DMS153 treated with DMSO at 0.1 percent for 48 hours (cell line): Measurements from ENCODE around the gene GTF2I.
"Not testable (repeated sequence)": the region's sequence is repeated elsewhere in the genome, so short reads cannot be mapped to it uniquely, and the experiment has no call there.

Experiments
- DNase-seq: peaks from one replicate; lab custom pipeline; 2025; ENCODE audit not compliant: unreplicated experiment; lab: John Stamatoyannopoulos, UW

GTF2I gene

DNA sequence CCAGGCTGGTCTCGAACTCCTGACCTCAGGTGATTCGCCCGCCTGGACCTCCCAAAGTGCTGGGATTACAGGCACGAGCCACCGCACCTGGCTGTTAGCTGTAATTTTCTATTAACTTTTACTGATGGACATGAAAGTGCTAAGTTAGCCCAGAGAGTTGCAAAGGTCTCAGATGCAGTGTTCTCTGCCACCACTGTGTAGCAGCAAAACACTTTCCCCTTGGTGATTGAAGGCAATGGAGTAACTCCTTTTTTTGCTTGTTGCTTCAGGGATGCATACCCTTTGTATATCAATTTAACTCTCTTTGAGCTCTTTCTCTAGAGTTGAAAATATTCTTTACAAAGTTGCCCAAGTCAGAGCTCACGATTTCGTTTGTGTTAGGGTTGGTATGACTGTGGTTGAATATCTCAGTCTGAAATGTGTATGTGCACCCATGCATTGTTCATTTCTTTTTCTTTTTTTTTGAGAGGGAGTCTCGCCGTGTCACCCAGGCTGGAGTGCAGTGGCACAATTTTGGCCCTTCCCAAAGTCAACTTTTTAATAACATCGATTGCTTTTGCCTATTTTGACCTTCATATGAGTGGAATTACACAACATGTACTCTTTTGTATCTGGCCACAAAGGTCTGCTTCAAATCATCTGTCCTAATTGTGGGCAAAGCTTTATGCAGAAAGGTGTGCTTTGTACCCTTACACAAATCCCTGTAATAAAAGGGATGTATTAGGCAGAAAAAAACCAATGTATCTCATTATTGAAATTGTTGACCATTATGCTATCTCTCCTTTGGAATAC is 52.6 kb downstream of the GTF2I start:
- no peak for DNase-seq

DNA sequence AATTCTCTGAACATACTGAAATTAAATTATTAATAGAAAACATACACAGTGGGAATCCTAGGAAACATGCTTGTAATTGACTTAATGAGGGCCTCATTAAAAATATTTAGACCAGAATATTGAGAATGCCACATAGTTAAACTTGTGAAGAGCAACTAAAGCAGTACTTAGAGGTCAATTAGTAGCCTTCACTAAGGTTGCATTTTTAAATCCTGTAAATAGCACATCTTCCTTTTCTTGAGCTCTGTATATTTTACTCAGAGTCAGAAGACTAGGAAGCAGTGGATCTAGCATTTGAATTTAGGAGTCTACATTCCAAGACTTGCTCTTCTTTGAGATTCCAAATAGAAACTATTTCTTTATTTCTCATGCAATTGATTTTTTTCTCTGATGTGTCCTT is 56.0 kb downstream of the GTF2I start:
- DNase-seq, result no peak

DNA sequence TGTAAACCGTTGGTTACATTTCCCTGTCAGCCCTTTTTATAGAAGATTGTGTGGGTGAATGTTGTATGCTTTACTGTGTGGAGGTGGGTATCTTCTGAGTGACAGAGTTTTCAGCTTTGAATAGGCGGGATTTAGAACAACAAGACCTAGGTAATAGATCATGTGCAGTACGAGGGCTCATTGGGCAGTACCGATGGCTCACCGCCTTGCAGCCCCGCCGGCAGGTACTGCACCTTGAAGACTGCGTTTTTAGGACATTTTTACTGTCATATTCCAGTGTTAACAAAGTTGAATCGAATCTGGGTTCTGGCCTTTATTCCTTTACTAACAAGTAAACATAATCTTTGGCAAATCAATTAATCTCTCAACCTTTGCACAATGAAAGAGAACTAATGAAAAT is 60.4 kb downstream of the GTF2I start:
- no peak for DNase-seq

DNA sequence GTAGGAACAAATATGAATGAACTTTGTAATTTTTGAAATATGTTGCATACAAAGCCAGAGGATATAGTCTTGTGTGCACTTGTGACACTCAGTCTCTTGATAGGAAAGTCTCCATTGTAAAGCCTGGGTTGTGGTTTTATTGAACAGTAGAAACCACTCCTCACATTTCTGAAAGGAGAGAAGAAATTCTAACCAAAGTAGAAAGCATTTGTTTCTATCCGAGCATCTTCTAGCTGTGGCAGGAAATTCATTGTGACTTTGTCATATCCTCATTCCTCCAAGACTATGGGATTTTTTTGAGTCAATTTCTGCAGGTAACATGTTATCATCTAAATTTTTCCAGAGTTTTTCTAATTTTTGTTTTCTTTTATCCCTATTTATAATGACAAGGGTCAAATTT is 60.8 kb downstream of the GTF2I start:
- no peak for DNase-seq

DNA sequence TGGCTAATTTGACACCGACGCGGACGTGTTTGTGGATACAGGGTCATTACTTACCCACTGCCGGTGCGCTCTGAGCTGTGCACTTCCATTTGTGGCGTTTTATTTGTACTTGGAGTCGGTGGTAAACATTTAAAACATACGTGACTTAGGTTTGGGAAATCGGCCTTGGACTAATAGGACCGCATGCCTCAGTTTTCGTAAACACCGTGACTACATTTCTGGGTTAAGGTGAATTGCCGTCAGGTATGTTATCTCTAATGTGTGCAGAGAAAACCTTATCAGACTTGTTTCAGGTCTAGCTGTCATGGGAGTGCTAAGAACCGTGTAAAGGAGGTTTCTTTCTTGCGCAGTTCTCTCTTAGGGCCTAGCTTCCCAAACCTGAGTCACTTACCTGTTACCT is 64.6 kb downstream of the GTF2I start:
- no peak for DNase-seq

DNA sequence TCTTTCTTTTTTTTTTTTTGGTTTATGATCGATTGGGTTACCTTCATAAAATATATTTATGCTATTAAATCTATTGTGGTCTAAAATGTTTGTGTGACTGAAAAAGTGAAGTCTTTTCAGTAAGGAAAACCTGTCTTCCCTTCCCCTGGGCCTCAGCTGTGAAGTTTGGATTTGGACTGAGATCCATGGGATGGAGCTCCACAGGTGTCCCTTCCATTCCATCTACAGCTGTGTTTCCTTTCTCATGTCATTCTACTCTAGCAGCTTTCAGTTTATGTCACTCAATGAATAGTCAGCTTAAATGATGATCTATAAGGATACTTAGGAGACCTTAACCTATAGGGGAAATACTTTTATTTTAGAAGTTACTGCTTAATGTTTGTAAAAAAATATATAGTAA is 68.3 kb downstream of the GTF2I start:
- DNase-seq, result no peak

DNA sequence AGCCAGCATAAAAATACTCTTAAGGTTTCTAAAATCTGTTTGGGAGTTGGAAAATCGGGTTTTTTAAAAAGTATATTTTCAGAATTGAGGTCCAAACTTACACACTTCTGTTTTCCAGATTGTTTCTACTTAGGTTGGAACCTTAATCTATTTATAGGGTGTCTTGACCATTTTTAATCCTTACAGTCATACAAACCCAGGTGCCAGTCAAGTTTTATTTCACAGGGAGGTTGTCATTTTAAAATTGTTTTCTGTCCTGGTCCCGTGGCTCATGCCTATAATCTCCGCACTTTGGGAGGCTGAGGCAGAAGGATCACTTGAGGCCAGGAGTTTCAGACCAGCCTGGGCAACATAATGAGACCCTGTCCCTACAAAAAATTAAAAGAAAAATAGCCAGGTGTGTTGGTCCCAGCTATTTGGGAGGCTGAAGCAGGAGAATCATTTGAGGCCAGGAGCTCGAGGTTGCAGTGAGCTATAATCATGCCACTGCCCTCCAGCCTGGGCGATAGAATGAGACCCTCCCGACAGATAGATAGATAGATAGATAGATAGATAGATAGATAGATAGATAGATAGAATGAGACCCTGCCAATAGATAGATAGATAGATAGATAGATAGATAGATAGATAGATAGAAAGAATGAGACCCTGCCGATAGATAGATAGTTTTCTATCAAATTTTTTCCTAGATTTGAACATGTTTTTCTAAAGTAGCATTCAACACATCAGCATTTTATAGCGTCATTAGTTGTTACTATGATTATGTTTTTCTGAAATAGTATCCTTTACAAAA is 69.0 kb downstream of the GTF2I start:
- no peak for DNase-seq

DNA sequence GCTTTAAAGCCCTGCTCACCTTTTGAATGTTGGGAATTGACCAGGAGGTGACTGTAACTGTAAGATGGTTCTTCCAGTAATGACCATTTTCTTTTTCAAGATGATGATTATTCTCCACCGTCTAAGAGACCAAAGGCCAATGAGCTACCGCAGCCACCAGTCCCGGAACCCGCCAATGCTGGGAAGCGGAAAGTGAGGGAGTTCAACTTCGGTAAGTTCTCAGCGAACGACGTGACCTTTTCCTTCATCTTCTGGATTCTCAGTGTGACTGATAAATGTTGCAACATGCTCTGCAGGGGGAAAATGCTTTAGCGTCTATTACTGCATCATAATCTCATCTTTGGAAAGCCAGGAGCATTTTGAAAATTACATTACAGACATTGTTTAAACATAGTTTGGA is 71.2 kb downstream of the GTF2I start:
- not testable (repeated sequence) for DNase-seq

DNA sequence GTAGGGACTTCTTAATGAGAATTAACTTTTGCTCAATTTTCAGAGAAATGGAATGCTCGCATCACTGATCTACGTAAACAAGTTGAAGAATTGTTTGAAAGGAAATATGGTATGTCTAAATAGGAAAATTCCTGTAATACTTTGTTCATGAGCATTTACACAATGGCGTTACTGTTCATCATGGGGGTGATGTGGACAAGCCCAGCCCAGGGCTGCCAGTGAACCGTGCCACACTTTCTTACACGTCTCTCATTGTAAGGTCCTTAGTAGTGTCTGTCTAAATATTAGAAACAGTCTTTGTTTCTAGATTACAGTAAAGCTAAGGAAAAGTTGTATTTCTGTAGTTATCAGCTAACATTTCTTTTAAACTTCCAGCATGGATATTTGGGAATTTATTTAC is 72.7 kb downstream of the GTF2I start:
- not testable (repeated sequence) for DNase-seq

DNA sequence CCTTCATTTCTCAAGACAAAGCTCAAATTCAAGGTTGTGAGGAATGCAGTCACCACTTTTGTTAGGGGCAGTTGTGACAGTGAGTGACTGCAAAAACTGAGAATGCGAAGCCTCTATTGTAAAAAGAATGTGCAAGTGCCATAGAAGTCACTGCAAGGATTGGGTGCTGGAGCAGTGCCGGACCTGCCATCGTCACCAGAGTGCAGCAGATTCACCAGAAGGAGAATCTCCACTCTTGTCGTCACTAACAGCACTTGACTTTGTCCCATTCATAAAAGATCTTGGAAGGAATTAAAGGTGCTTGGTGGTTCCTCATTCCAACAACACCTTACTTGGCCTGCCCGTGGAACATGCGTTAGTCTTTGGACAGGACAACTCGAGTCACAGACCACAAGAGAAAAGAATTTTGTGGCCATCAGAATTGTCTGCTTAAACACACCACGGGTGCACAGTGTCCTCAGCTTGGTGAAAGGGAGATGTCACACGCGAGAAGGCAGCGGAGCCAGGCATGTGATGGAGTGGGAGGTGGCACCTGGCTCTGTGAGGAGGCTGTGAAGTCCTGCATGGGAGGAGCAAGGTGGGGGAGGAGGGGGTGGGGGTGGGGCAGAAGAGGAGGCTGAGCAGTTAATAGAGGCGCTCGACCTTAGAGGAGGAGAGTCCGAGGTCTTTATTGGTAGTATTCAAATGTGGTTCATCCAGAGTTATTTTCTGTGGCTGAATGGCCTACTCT is 82.6 kb downstream of the GTF2I start:
- not testable (repeated sequence) for DNase-seq

DNA sequence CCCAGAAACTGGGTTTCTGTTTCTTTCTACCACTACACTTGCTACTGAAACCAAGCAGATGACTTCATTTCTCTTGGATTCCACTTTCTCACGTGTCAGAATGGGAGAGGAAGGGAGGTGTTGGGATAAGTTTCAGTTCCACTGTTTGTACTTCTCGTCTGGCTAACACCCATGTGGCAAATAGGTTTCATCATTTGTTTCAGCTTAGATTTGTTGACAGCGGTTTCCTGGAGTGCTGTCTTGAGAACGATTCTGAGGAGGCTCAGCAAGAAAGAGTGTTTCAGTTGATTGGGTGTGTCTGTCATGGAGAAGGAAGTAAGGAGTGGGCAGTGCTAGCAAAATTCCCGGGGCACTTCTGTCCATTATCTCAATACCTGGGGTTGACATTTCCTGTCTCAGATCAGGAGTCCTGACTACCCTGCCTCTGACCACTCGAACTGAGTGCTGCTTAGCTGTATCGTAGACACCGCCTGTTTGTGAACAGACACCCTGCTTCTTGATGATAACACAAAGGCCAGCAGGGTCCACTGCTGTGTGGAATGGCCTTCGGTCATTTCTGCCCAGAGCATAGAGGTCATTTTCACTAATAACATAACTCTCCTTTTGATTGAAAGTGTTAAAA is 86.5 kb downstream of the GTF2I start:
- DNase-seq, result not testable (repeated sequence)

DNA sequence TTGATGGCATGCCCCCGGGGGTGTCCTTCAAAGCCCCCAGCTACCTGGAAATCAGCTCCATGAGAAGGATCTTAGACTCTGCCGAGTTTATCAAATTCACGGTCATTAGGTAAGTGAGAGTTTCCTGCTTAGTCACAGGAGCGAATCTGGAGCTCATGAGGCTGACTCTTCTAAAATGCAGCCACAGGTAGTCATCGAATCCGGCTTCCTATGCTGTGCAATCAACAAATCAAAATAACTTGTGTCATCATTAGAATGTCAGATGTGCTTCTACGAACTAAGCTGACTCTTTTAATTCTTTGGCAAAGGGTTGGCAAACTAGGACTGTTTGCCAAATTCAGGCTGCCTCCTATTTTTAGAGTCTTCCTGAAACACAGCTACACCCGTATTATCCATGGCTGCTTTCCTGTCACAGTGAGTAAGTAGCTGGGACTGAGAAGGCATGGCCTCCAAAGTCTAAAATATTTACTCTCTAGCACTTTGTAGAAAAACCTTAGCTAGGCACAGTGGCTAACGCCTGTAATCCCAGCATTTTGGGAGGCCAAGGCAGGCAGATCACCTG is 96.5 kb downstream of the GTF2I start:
- not testable (repeated sequence) for DNase-seq

DNA sequence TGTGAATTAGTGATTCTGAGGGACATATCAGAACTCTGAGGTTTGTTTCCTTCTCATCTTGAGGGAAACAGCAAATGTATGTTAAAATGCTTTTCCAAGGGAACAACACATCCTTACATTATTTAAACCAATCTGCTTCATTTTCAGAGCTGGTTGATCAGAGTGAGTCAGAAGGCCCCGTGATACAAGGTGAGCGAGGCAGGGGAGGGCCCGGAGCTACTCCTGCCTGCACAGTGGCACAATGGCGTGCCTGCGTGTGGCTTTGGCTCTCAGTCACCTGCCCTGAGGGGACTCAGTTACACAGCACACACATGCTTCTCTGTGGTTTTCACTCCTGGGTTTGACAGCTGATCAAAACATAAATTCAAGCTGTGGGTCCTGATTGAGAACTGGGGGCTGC is 99.2 kb downstream of the GTF2I start:
- not testable (repeated sequence) for DNase-seq

DNA sequence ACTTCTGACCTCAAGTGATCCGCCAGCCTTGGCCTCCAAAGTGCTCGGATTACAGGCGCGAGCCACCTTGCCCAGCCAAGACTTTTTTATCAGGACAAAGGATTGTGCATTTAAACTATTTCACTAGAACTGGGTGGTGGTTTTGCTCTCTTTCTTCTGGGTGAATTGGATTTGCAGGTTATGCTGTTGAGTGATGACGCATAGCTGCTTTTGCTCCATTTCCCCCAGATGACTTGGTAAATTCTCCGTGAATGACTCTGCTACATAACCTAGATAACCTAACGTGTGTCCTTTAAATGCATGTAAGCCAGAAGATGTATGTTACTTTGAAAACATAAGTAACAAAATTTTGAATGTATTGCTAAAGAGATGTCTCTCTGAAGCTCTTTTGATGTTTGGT is 100.8 kb downstream of the GTF2I start:
- not testable (repeated sequence) for DNase-seq

DNA sequence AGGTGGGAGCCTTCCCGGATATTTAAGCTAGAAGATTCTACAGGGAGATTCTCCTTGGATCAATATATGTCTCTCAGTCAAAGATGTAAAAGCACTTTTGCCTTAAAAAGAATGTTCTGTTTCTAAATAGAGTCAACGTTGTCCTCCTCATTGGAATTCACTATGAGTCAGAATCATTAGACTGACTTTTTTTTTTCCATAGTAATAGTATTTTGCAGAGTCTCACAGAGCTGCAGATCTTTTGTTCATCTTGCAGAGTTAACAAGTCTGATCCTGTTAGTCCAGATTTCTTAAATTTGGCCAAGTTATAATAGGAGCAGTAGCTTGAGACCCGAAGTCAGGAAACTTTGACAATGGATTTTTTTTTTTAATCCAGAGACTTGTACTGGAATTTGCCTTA is 101.5 kb downstream of the GTF2I start:
- DNase-seq, result not testable (repeated sequence)

DNA sequence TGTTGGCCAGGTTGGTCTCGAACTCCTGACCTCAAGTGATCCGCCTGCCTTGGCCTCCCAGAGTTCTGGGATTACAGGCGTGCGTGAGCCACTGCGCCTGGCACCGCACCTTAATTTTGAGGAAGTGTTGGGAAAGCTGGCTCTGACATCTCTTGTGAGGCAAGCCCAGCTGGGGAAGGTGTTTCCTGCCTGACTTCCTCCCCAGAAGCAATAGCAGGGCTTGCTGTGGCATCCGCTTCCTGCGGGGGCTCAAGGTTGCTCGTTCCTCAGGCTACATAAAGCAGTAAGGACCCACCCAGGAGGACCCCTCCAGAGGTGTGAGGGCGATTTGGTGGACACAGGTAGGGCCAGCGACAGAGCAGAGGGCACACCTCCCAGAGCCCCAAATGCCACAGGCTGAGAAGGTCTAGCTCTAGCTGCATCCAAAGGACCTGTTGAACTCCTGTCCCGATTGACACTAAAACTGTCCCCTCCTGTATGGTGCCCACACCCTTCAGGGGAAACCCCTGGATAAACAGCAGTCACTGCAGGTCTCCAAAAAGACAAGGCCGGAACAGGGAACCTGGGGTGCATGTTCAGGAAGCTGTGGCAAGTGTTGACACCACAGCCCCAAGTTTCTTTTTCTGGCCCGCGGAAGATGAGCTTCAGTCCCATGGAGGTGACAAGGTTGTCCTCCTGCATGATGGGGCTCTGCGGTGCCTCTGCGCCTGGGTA is 107.8 kb downstream of the GTF2I start:
- not testable (repeated sequence) for DNase-seq

DNA sequence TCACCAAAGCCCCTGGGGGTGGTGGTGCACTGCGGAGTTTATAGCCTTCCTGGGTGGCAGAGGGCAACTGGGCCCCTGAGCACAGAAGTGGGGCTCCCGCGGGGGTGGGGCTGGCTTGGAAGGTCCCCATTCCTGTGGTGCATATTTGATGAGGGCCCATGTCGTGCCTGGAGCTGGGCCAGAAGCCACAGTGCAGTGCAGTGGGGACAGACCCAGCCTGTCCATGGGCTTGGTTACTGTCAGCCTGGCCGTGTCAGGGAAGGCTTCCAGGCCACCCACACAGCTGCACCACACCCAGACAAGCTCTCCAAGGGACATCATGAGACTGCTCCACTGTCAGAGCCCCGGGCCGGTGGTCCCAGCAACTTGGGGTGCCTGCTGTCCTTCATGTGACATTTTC is 109.0 kb downstream of the GTF2I start:
- DNase-seq, result not testable (repeated sequence)

DNA sequence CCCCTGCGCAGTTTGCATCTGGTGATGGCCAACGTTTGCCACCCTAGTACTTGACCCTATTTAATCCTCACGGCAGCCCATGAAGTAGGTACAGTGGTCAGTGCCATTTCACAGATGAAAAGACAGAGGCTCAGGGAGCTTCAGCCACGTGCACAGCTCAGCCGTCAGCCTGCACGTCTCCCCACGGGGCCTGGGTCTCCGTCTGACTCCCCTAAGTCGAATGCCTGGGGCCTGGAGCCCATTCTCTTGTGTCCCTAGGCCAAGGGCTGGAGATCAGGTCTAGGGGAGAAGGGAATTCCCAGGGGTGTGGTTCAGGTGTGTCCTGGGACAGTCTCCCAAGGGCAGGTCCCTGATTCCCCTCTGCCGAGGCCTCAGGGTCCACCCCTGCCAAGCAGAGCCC is 109.5 kb downstream of the GTF2I start:
- not testable (repeated sequence) for DNase-seq

DNA sequence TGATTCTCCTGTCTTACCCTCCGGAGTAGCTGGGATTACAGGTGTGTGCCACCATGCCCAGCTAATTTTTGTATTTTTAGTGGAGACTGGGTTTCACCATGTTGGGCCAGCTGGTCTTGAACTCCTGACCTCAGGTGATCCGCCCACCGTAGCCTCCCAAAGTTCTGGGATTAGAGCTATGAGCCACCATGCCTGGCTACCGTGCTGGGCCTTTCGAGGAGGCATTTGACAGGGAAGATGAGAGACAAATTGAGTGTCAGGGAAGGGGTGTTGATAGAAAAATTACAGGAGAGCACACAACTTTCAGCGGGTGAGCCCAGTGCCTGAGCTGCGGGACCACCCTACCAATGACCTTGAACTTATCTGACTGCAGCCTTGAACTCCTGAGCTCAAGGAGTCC is 112.5 kb downstream of the GTF2I start:
- not testable (repeated sequence) for DNase-seq

DNA sequence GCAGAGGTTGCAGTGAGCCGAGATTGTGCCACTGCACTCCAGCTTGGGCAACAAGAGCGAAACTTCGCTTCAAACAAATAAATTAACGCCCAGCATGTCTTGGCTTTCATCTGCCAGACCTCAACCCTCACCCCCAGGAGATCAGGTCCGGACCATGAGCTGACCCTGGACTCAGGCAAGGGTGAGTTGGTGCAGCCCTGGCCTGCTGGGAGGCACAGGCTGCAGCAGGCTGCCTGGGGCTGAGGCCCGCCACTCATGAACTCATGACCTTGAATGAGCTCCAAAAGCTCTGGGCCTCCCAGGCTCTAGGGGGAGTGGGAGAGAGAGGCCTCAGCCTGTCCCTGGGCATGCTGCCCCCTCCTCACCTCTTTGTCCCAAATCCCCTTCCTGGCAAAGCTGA is 114.6 kb downstream of the GTF2I start:
- not testable (repeated sequence) for DNase-seq
